Heart left ventricle (tissue), 16 donors: ENCODE measurements around the gene AACS. TPM values are rescaled to one million over a fixed set of nuclear protein-coding genes. Genes with fewer than 3 reads are reported as not detected.

ENCODE experiments used
- ATAC-seq, 4 donors: fragments of 200-7000 bp; cut with Tn5 transposase; one replicate each; pipeline ENCODE4 v1.9.1; 2020 to 2022; ENCODE audit warnings: moderate library complexity in 4 of 4, mild to moderate bottlenecking in 3 of 4, moderate number of reproducible peaks in 1 of 4
- DNase-seq, 5 donors: peaks; one replicate each; pipeline ENCODE4 v3.0.0-alpha.2; 2020
- H3K27ac ChIP-seq, 12 donors: fragments of 200-600 bp; sonication (generic) in 4 of 12; one replicate each; pipeline versions ENCODE4 v1.5.0 to v1.8.0; 2016 to 2022; ENCODE audit warnings: mild to moderate bottlenecking in 2 of 12
- H3K27me3 ChIP-seq, 9 donors: fragments of 200-600 bp; sonication (generic) in 2 of 9; one replicate each; pipeline versions ENCODE4 v1.5.1 to v1.8.0; 2016 to 2022; ENCODE audit warnings: mild to moderate bottlenecking in 3 of 9
- H3K36me3 ChIP-seq, 9 donors: fragments of 200-600 bp; sonication (generic) in 2 of 9; one replicate each; pipeline versions ENCODE4 v1.5.0 to v1.8.0; 2018 to 2022; ENCODE audit warnings: mild to moderate bottlenecking in 2 of 9
- H3K4me1 ChIP-seq, 12 donors: fragments of 200-600 bp; sonication (generic) in 4 of 12; one replicate each; pipeline versions ENCODE4 v1.5.0 to v1.8.0; 2016 to 2022; ENCODE audit warnings: mild to moderate bottlenecking in 3 of 12
- H3K4me3 ChIP-seq, 12 donors: fragments of 200-600 bp; sonication (generic) in 4 of 12; one replicate each; pipeline versions ENCODE4 v1.5.0 to v1.8.0; 2017 to 2022; ENCODE audit warnings: mild to moderate bottlenecking in 9 of 12, moderate library complexity in 4 of 12
- H3K9me3 ChIP-seq, 12 donors: fragments of 200-600 bp; sonication (generic) in 4 of 12; one replicate each; pipeline versions ENCODE4 v1.5.0 to v1.8.0; 2016 to 2022; ENCODE audit warnings: mild to moderate bottlenecking in 1 of 12
- CTCF ChIP-seq, 12 donors: fragments of 200-600 bp; sonication (generic) in 4 of 12; IDR thresholded peaks; one replicate each; pipeline versions ENCODE4 v1.5.0 to v1.8.0; 2018 to 2022; ENCODE audit warnings: antibody characterized with exemption in 12 of 12, mild to moderate bottlenecking in 5 of 12
- POLR2A ChIP-seq, 2 donors: fragments of 450-650 bp; IDR thresholded peaks; one replicate each; pipeline ENCODE4 v1.6.1; 2017; ENCODE audit warnings: antibody characterized with exemption in 2 of 2, mild to moderate bottlenecking in 2 of 2, moderate library complexity in 2 of 2
- WGBS, 4 donors: extraction: QIAGEN DNeasy Blood & Tissue Kit in 2 of 4; methylation state at CpG; one replicate each; pipeline versions ENCODE4 v1.1.5 to v1.1.7; 2013 to 2018; 5-methylcytosine and 5-hydroxymethylcytosine counted together
- intact Hi-C, 10 donors: fragments of 100-400 bp; cut with DNase I; formaldehyde crosslinking; loops; one replicate each; pipeline versions ENCODE4 v1.11.1 to v1.14.2; 2022
- polyA plus RNA-seq, 2 donors: library from polyadenylated mRNA; stranded (reverse); fragments of 200-250 nt; gene quantifications; one replicate each; pipeline ENCODE4 v1.2.3, GENCODE V29; 2013
- total RNA-seq, 9 donors: library from RNA; depleted of rRNA in 2 of 9; stranded (reverse); fragments of >200 nt in 2 of 9; fragmentation: NEBNext Ultra II Directional in 3 of 9; extraction: Animal tissue kit (Norgen Biotek cat#: 25700) in 3 of 9; gene quantifications; one replicate each; pipeline versions ENCODE4 v1.1.0 to v1.2.4, GENCODE V29; 2016 to 2023
- donor health status: ischemic (EF 13 %, LVEDD 7.1; RV severe dilation, severe dysfunction).
- donor health status: healthy with polysubstance abuse.
- donor health status: DM: no; HTN: yes; CAD: no.
- donor health status: DM: no; HTN: no; CAD: no.
- donor health status: ischemic (EF 25% LVEDD 6.9; RV normal size, moderate dysfunction).
- donor health status: ischemic (EF 25% LVEDD 5.7; RV mildly dilated, moderate dysfunction).
- donor health status: healthy.
- donor health status: DM: yes; HTN: yes; CAD: no.
- donor health status: ischemic (EF 35%, LVEDD 5.7; RV mildly dilated, moderate dysfunction).
- donor health status: nonischemic (EF 11% LVEDD 7.7; RV severe dilation, severe dysfunction).
- donor health status: DM: yes; HTN: yes; CAD: no.
- donor health status: PGD.
- donor health status: ischemic (EF 29% LVEDD 5.4; RV normal size, mild dysfunction).
- donor health status: nonischemic (EF 23%, LVEDD 6.1; RV moderate dilation, normal function).

Gene AACS
- total and polyA plus RNA-seq, 11 donors: 7.4 to 19.3 (median 12.4) TPM

DNA sequence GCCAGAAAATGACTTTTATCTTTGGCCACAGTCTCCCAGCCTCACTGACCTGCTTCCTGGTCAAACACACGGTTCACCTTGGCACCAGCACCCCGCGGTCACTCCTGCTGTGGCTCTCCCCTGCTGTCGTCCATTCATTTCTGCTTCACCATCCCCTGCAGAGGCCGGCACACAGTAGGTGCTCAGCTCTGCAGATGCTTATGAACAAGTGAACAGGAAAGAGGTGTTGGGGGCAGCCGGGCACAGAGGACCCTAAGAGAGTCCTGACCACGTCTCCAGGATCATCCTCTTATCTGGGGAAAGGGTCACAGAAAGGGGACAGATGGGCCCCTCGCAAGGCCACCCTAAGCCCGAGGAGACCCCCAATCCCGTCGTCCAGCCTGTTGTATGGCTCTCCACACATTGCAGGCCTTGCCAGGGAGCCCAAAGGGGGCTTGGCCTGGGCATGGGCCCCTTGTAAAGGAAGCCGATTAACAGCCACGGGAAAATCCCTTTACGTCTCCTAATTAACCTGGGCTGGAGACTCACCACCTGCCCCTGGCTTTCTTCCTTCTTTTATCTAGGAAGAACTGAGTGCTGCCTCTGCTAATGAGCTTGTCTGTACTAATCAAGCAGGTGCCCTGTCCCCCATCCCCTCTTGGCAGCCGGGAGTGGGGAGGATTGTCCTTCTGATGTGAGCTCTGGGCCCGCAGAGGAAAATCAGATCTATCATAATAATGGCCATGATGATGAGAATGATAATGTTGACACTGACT, 119.2 kb downstream of the AACS start:
- Histone ChIP-seq H3K36me3 (no peaks in the 10 kb centered on the region), H3K9me3 (no peaks in the 10 kb centered on the region), H3K27ac (no peak overlapping the region), H3K27me3 (peaks cover 0 to 61% (median 21%) of the 10 kb centered on the region in 9 donors), H3K4me1 (peaks cover 0 to 43% (median 10%) of the 10 kb centered on the region in 12 donors), H3K4me3 (no peak overlapping the region)
- DNase-seq (no peak), ATAC-seq (no peak)
- WGBS, 4 donors: 31 to 52% (median 35%) methylated on average over 9 to 16 of the region's 16 CpGs
- intact Hi-C loops: loop anchor here (5.0 to 10.0 kb wide), 9 partner anchors 80 to 1690 kb away; no protein-coding TSS in a partner anchor
- TF ChIP-seq POLR2A (IDR thresholded peaks at IDR 0.05) (no peak), CTCF (IDR thresholded peaks at IDR 0.05) (no peak)

DNA sequence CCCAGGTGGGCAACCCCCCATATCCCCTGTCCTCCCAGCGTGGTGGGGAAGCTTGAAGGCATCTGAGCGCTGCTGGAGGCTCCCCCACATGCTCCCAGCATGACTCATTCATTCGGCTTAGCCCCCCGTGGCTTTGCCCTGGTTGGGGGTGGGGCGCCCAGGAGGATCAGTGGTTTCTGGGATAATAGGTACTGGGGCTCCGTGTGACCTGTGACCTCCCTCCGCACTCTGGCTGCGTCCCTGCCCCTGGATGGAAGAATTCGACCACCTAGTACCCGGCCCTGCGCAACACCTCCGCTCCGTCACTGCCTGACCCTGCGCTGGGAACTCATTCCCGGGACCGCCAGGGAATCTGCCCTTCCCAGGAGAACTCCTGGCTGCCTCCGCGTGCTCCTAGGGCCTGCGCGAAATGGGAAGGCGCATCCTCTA, 120.1 kb downstream of the AACS start:
- no peaks in the 10 kb centered on the region for H3K36me3 ChIP-seq
- peak in 1 of 4 donors; percentile 4 for ATAC-seq
- H3K27me3 ChIP-seq: peaks cover 6 to 69% (median 28%) of the 10 kb centered on the region in 9 donors
- H3K4me1 ChIP-seq: peaks cover 0 to 43% (median 10%) of the 10 kb centered on the region in 12 donors
- TF ChIP-seq CTCF (IDR thresholded peaks at IDR 0.05): no peak
- TF ChIP-seq POLR2A (IDR thresholded peaks at IDR 0.05): no peak
- peak overlapping the region in 5 of 12 donors; percentile 4 to 56 (median 49) for H3K4me3 ChIP-seq
- intact Hi-C loops: loop anchor here in 7 of 10 donors (5.0 to 10.0 kb wide), 6 partner anchors 81 to 1689 kb away; no protein-coding TSS in a partner anchor
- no peak overlapping the region for H3K27ac ChIP-seq
- DNase-seq: no peak
- 6 to 19% (median 7%) methylated on average over 7 to 21 of the region's 21 CpGs for WGBS, 4 donors
- no peaks in the 10 kb centered on the region for H3K9me3 ChIP-seq

- TF ChIP-seq CTCF (IDR thresholded peaks at IDR 0.05) (peak in 10 of 12 donors; percentile 10 to 64 (median 46)), POLR2A (IDR thresholded peaks at IDR 0.05) (peak in 1 of 2 donors; percentile 52)
- Histone ChIP-seq H3K27ac (no peak within 1 kb of the TSS), H3K9me3 (no peaks in the 10 kb centered on the region), H3K27me3 (peaks cover 6 to 68% (median 28%) of the 10 kb centered on the region in 9 donors), H3K36me3 (no peaks in the 10 kb centered on the region), H3K4me3 (peak within 1 kb of the TSS; percentile 16 to 56 (median 40)), H3K4me1 (peaks cover 0 to 43% (median 10%) of the 10 kb centered on the region in 12 donors)
- DNase-seq: peak; percentile 75 to 87 (median 84)
- intact Hi-C loops: loop anchor here in 7 of 10 donors (5.0 to 10.0 kb wide), 6 partner anchors 81 to 1689 kb away; no protein-coding TSS in a partner anchor
- WGBS, 4 donors: 0 to 7% (median 1%) methylated on average over 5 to 71 of the region's 71 CpGs
- ATAC-seq: peak; percentile 73 to 95 (median 86)
Measured at GRCh38 chr12:125185740-125186470, 120.7 kb downstream of the AACS start, which contains the start of gene TMEM132B. Gene TMEM132B, plus strand, starts transcription at chr12:125186386.
